Nephron progenitor cell (in vitro differentiated cells): ENCODE measurements around the gene POSTN.

Source experiments
- DNase-seq: peaks from one replicate; pipeline ENCODE4 v3.0.0; 2021
- H3K27ac Mint-ChIP-seq: 2 replicates; pipeline ENCODE4 v1.8.0; 2021; ENCODE audit warnings: mild to moderate bottlenecking, moderate library complexity, mixed read lengths
- H3K27me3 Mint-ChIP-seq: 2 replicates; pipeline ENCODE4 v1.8.0; 2021; ENCODE audit warnings: mild to moderate bottlenecking, low read depth, mixed read lengths; ENCODE audit not compliant: poor library complexity
- H3K36me3 Mint-ChIP-seq: 2 replicates; pipeline ENCODE4 v1.8.0; 2021; ENCODE audit warnings: low read depth, mixed read lengths
- H3K4me1 Mint-ChIP-seq: 2 replicates; pipeline ENCODE4 v1.8.0; 2021; ENCODE audit warnings: mixed read lengths
- H3K4me3 Mint-ChIP-seq: 2 replicates; pipeline ENCODE4 v1.8.0; 2021; ENCODE audit warnings: mild to moderate bottlenecking, moderate library complexity, mixed read lengths
- H3K9me3 Mint-ChIP-seq: 2 replicates; pipeline ENCODE4 v1.8.0; 2021; ENCODE audit warnings: mild to moderate bottlenecking, moderate library complexity, mixed read lengths
- TF ChIP-seq, protein P1 (sequence below): fragments of 200-600 bp; sonication (generic); IDR thresholded peaks from 2 replicates; pipeline ENCODE4 v1.5.0; 2021; ENCODE audit warnings: antibody characterized with exemption

The POSTN gene

DNA sequence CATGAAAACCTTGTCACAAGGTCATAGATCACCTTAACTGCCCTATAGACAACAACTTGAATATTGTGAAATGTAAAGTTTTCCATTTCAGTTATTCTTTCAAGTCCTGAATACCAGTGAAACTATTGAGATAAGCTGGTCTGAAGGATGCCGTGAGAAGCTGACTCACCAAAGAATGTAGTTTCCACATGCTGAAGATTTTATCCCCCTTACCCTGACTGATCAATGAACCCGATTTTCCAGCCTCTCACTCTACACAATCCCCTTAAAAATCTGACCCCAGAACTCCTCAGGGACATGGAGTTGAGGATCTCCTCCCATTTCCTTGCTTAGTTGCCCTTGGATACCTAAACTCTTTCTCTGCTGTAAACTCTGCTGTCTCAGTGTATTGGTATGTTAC, 67.5 kb downstream of the POSTN start:
- H3K9me3 Mint-ChIP-seq, result peaks cover 28% of the 10 kb centered on the region
- H3K36me3 Mint-ChIP-seq, result peaks cover 6% of the 10 kb centered on the region
- DNase-seq, result no peak
- no peak overlapping the region for H3K27ac Mint-ChIP-seq
- H3K4me1 Mint-ChIP-seq, result no peaks in the 10 kb centered on the region
- no peak overlapping the region for H3K4me3 Mint-ChIP-seq
- H3K27me3 Mint-ChIP-seq, result no peaks in the 10 kb centered on the region
- TF ChIP-seq, protein P1, sequence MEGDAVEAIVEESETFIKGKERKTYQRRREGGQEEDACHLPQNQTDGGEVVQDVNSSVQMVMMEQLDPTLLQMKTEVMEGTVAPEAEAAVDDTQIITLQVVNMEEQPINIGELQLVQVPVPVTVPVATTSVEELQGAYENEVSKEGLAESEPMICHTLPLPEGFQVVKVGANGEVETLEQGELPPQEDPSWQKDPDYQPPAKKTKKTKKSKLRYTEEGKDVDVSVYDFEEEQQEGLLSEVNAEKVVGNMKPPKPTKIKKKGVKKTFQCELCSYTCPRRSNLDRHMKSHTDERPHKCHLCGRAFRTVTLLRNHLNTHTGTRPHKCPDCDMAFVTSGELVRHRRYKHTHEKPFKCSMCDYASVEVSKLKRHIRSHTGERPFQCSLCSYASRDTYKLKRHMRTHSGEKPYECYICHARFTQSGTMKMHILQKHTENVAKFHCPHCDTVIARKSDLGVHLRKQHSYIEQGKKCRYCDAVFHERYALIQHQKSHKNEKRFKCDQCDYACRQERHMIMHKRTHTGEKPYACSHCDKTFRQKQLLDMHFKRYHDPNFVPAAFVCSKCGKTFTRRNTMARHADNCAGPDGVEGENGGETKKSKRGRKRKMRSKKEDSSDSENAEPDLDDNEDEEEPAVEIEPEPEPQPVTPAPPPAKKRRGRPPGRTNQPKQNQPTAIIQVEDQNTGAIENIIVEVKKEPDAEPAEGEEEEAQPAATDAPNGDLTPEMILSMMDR, result no peak

DNA sequence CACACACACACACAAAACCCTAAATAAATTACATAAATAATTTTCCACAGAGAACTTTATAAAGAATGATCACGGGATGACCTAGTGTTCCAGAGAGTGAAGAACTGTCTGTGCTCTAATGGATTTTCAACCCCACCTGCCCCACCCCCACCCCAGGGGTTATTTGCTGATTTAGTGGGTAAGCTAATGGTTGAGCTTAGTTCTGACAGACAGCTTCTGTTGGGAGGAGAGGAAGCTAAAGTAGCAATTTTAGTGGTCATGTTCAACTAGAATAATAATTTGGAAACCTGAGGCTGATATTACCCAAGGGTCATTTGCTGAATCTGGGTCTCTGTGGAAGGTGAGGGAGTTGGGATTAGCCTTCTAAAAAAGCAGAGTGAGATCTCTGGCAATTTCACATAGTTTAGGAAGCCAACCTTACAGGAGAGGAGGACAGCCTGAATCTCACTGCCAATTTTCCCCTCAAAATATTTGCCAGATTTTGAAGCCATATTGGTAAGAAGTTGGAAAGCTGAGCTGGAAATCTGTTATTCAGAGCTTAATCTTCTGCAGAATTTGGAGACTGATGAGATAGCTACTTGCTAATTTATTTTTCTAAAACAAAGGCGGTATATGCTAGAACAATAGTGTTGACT, 68.7 kb downstream of the POSTN start:
- Mint-ChIP-seq H3K36me3 (peaks cover 6% of the 10 kb centered on the region), H3K4me3 (no peak overlapping the region), H3K27ac (no peak overlapping the region), H3K27me3 (no peaks in the 10 kb centered on the region), H3K9me3 (peaks cover 28% of the 10 kb centered on the region), H3K4me1 (no peaks in the 10 kb centered on the region)
- TF ChIP-seq, protein P1, result no peak
- DNase-seq, result no peak

- TF ChIP-seq, protein P1, result no peak
- H3K9me3 Mint-ChIP-seq, result peaks cover 22% of the 10 kb centered on the region
- peaks cover 6% of the 10 kb centered on the region for H3K36me3 Mint-ChIP-seq
- H3K4me3 Mint-ChIP-seq, result no peak overlapping the region
- H3K27ac Mint-ChIP-seq, result no peak overlapping the region
- no peaks in the 10 kb centered on the region for H3K27me3 Mint-ChIP-seq
- DNase-seq, result no peak
- no peaks in the 10 kb centered on the region for H3K4me1 Mint-ChIP-seq
Observed at GRCh38 chr13:37526710-37527473, 71.7 kb downstream of the POSTN start.

GRCh38 chr13:37515226-37515625, 83.3 kb downstream of the POSTN start:
- Mint-ChIP-seq H3K4me3 (no peak overlapping the region), H3K27me3 (no peaks in the 10 kb centered on the region), H3K4me1 (peaks cover under 1% of the 10 kb centered on the region), H3K36me3 (no peaks in the 10 kb centered on the region), H3K9me3 (no peaks in the 10 kb centered on the region), H3K27ac (no peak overlapping the region)
- DNase-seq, result no peak
- TF ChIP-seq, protein P1, result no peak
